Gastrocnemius medialis (tissue), 4 donors: ENCODE measurements around the gene SGCD. TPM values are rescaled to one million over a fixed set of nuclear protein-coding genes. Genes with fewer than 3 reads are reported as not detected.

Experiments used
- ATAC-seq, 2 donors: fragments of 150-250 bp; one replicate each; pipeline ENCODE4 v1.9.1; 2016
- DNase-seq, 2 donors: peaks; one replicate each; pipeline ENCODE4 v3.0.0-alpha.2; 2019
- H3K27ac ChIP-seq, 4 donors: fragments of 200-600 bp; sonication (generic); 1 replicate in 1 of 4; 2 replicates in 3 of 4; pipeline ENCODE4 v1.5.1; 2016 to 2018; ENCODE audit warnings: mild to moderate bottlenecking in 2 of 4, moderate library complexity in 1 of 4
- H3K27me3 ChIP-seq, 3 donors: fragments of 200-600 bp; sonication (generic) in 2 of 3; 1 replicate in 1 of 3; 2 replicates in 2 of 3; pipeline versions ENCODE4 v1.5.1 to v1.6.0; 2016 to 2019; ENCODE audit warnings: mild to moderate bottlenecking in 1 of 3, moderate library complexity in 1 of 3
- H3K36me3 ChIP-seq, 2 donors: fragments of 200-600 bp; sonication (generic) in 1 of 2; one replicate each; pipeline ENCODE4 v1.5.1; 2017 to 2018
- H3K4me1 ChIP-seq, 2 donors: fragments of 200-600 bp; sonication (generic) in 1 of 2; one replicate each; pipeline ENCODE4 v1.5.1; 2016 to 2017; ENCODE audit warnings: mild to moderate bottlenecking in 2 of 2
- H3K4me3 ChIP-seq, 4 donors: fragments of 200-600 bp; sonication (generic) in 3 of 4; 1 replicate in 1 of 4; 2 replicates in 3 of 4; pipeline ENCODE4 v1.5.1; 2016 to 2019; ENCODE audit warnings: mild to moderate bottlenecking in 2 of 4
- H3K9me3 ChIP-seq, 3 donors: fragments of 200-600 bp; sonication (generic) in 2 of 3; 1 replicate in 1 of 3; 2 replicates in 2 of 3; pipeline ENCODE4 v1.5.1; 2016 to 2019
- CTCF ChIP-seq, 5 experiments: fragments of 450-650 bp in 3 of 5; fragments of 200-600 bp in 2 of 5; sonication (generic) in 2 of 5; IDR thresholded peaks in 4 of 5; conservative IDR thresholded peaks in 1 of 5; 1 replicate in 4 of 5; 2 replicates in 1 of 5; pipeline ENCODE4 v1.5.1; 2016 to 2019; ENCODE audit warnings: antibody characterized with exemption in 5 of 5, mild to moderate bottlenecking in 3 of 5, moderate library complexity in 3 of 5
- POLR2A ChIP-seq, 2 donors: fragments of 450-650 bp; IDR thresholded peaks; one replicate each; pipeline ENCODE4 v1.6.1; 2017; ENCODE audit warnings: antibody characterized with exemption in 2 of 2, mild to moderate bottlenecking in 2 of 2, moderate library complexity in 2 of 2
- in situ Hi-C, 4 donors: fragments of 200-750 bp; cut with MboI; loops; one replicate each; pipeline versions ENCODE4 v1.15.0 to v1.8.0; 2017; ENCODE audit warnings: low sequenced_read_pairs in 4 of 4
- intact Hi-C: fragments of 100-400 bp; cut with DNase I; formaldehyde crosslinking; loops from one replicate; pipeline ENCODE4 v1.15.1; 2023; ENCODE audit warnings: low total_unique reads
- total RNA-seq, 4 donors: library from RNA; depleted of rRNA; stranded (reverse); fragments of >200 nt; gene quantifications; one replicate each; pipeline versions ENCODE4 v1.1.0 to v1.2.3, GENCODE V29; 2016

Gene SGCD
- total RNA-seq, 4 donors from 2014 or later: 8.2 to 53.5 (median 35.8) TPM

DNA sequence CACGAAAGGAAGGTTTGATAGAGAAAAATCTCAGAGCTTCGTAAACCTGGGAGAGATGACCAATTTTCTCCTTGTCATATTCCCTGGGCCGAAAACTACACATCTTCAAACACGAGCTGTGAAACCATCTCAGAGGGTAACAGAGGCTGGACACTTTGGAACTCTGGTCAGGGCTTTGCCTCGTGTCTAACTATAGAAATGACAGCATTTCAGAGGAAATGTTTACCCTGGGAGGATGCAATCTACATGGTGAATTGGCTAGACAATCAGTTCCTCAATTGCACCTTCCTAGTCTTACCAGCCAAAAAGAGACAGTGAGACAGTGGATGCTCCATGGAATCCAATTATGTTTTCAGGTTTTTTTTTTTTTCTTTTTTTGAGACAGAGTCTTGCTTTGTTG is 414.6 kb downstream of the SGCD start:
- DNase-seq: no peak
- intact Hi-C loops (no loop called here), in situ Hi-C loops (no loop called here)
- H3K9me3 ChIP-seq: no peaks in the 10 kb centered on the region
- no peak overlapping the region for H3K4me3 ChIP-seq
- H3K4me1 ChIP-seq: no peaks in the 10 kb centered on the region
- H3K27ac ChIP-seq: no peak overlapping the region
- H3K36me3 ChIP-seq: no peaks in the 10 kb centered on the region
- TF ChIP-seq POLR2A (IDR thresholded peaks at IDR 0.05) (no peak), CTCF (IDR thresholded peaks at IDR 0.05 in 4 of 5, conservative IDR thresholded peaks at IDR 0.05 in 1 of 5) (no peak)
- no peak for ATAC-seq
- no peaks in the 10 kb centered on the region for H3K27me3 ChIP-seq

DNA sequence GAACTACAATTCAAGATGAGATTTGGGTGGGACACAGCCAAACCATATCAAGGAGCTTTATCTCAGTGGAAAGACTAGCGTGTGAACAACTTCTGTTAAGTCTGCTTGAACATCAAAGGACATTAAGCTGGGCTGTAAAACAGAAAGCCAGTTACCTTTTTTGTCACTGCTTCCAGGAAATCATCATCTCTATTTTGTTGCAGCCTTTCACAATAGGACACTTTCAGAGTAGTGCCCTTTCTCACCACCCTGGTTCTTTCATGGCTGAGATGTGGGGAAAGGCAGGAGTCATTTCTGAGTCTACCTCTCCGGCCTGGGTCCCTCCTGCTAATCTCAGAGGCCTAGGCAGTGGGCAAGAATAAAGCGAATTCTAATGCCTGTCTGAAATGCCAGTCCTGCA is 426.9 kb downstream of the SGCD start:
- ATAC-seq (no peak), DNase-seq (no peak)
- intact Hi-C loops: no loop called here
- peaks cover 0 to 2% of the 10 kb centered on the region in 2 donors for H3K36me3 ChIP-seq
- no peak overlapping the region for H3K4me3 ChIP-seq
- no peaks in the 10 kb centered on the region for H3K4me1 ChIP-seq
- in situ Hi-C loops: no loop called here
- H3K9me3 ChIP-seq: no peaks in the 10 kb centered on the region
- no peaks in the 10 kb centered on the region for H3K27me3 ChIP-seq
- TF ChIP-seq POLR2A (IDR thresholded peaks at IDR 0.05): no peak
- no peak for TF ChIP-seq CTCF (IDR thresholded peaks at IDR 0.05 in 4 of 5, conservative IDR thresholded peaks at IDR 0.05 in 1 of 5)
- H3K27ac ChIP-seq: no peak overlapping the region

GRCh38 chr5:156755421-156756087 is 428.6 kb downstream of the SGCD start:
- no peak overlapping the region for H3K27ac ChIP-seq
- no peak overlapping the region for H3K4me3 ChIP-seq
- TF ChIP-seq POLR2A (IDR thresholded peaks at IDR 0.05) (no peak), CTCF (IDR thresholded peaks at IDR 0.05 in 4 of 5, conservative IDR thresholded peaks at IDR 0.05 in 1 of 5) (no peak)
- no peaks in the 10 kb centered on the region for H3K9me3 ChIP-seq
- peaks cover 0 to 6% of the 10 kb centered on the region in 2 donors for H3K36me3 ChIP-seq
- no peaks in the 10 kb centered on the region for H3K4me1 ChIP-seq
- ATAC-seq (no peak), DNase-seq (no peak)
- intact Hi-C loops: no loop called here
- in situ Hi-C loops: no loop called here
- no peaks in the 10 kb centered on the region for H3K27me3 ChIP-seq

DNA sequence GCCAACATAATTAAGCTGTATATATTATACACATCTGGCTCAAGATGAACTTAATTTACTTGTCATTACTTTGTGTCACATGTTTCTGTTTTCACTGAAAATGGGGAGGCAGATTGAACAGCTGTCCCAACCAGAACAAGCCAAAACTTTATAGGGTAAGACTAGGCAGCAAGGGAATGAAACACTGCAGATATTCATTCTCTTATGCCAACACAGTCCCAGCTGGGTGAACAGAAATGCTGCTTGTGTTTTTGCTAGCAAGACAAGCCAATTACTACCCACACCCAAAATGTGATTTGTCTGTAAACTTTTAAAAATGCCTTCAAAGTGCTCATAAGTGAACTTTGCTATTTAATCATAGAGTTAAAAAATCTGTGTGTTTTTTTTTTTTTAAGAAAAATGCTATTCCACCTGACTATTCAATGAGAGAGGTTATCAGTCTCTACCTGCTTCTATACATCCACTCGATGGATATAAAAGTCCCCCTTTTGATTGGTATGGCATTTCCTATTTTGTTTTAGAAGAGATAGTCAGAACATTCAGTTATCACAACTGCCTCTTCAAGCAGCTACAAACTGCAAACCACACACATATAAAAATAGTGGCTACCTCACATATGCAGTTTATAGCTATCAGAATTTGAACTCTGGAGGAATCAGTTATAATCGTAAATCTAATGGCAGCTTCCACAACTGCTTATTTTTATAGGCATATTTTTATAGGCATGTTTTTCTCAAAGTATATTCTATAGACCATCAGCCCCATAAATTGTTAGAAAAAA is 431.2 kb downstream of the SGCD start:
- intact Hi-C loops: no loop called here

More for the DNA sequence above, 431.2 kb downstream of the SGCD start:
- H3K27ac ChIP-seq: no peak overlapping the region
- no peak for TF ChIP-seq POLR2A (IDR thresholded peaks at IDR 0.05)
- no peak for TF ChIP-seq CTCF (IDR thresholded peaks at IDR 0.05 in 4 of 5, conservative IDR thresholded peaks at IDR 0.05 in 1 of 5)
- peaks cover 0 to 6% of the 10 kb centered on the region in 2 donors for H3K36me3 ChIP-seq
- ATAC-seq: no peak
- H3K27me3 ChIP-seq: no peaks in the 10 kb centered on the region
- peaks cover 0 to 3% of the 10 kb centered on the region in 2 donors for H3K4me1 ChIP-seq
- no peak overlapping the region for H3K4me3 ChIP-seq
- no peak for DNase-seq
- in situ Hi-C loops: no loop called here
- H3K9me3 ChIP-seq: no peaks in the 10 kb centered on the region
